Upper lobe of left lung (tissue), 6 donors: Measurements from ENCODE around the gene TENM4. TPM values are rescaled to one million over a fixed set of nuclear protein-coding genes. Genes with fewer than 3 reads are reported as not detected.

Source experiments
- ATAC-seq, 2 donors: fragments of 200-7000 bp; cut with Tn5 transposase; one replicate each; pipeline ENCODE4 v1.9.1; 2022; ENCODE audit warnings: mild to moderate bottlenecking in 2 of 2, moderate library complexity in 2 of 2; ENCODE audit not compliant: low FRiP score in 2 of 2
- DNase-seq, 2 donors: peaks; one replicate each; pipeline ENCODE4 v3.0.0-alpha.2; 2019 to 2020
- H3K27ac ChIP-seq, 4 donors: fragments of 200-600 bp; sonication (generic); one replicate each; pipeline ENCODE4 v1.5.1; 2016 to 2019
- H3K27me3 ChIP-seq, 4 donors: fragments of 200-600 bp; sonication (generic); one replicate each; pipeline ENCODE4 v1.5.1; 2017 to 2019
- H3K36me3 ChIP-seq, 4 donors: fragments of 200-600 bp; sonication (generic); one replicate each; pipeline ENCODE4 v1.5.1; 2016 to 2019
- H3K4me1 ChIP-seq, 4 donors: fragments of 200-600 bp; sonication (generic); one replicate each; pipeline ENCODE4 v1.5.1; 2018 to 2019
- H3K4me3 ChIP-seq, 4 donors: fragments of 200-600 bp; sonication (generic); one replicate each; pipeline ENCODE4 v1.5.1; 2017 to 2019; ENCODE audit warnings: mild to moderate bottlenecking in 2 of 4, moderate library complexity in 1 of 4
- H3K9me3 ChIP-seq, 4 donors: fragments of 200-600 bp; sonication (generic); one replicate each; pipeline ENCODE4 v1.5.1; 2018 to 2019
- CTCF ChIP-seq, 6 experiments: fragments of 450-650 bp in 4 of 6; fragments of 200-600 bp in 2 of 6; sonication (generic) in 2 of 6; IDR thresholded peaks; one replicate each; pipeline ENCODE4 v1.5.1; 2016 to 2019; ENCODE audit warnings: antibody characterized with exemption in 6 of 6
- EP300 ChIP-seq, 4 donors: sonication (generic); formaldehyde crosslinking; IDR thresholded peaks; one replicate each; pipeline ENCODE4 v1.5.1; 2017; ENCODE audit warnings: antibody characterized with exemption in 4 of 4, control low read depth in 2 of 4
- POLR2A ChIP-seq, 4 donors: fragments of 450-650 bp; IDR thresholded peaks; one replicate each; pipeline ENCODE4 v1.5.1; 2016 to 2017; ENCODE audit warnings: antibody characterized with exemption in 4 of 4, mild to moderate bottlenecking in 2 of 4
- POLR2AphosphoS5 ChIP-seq, 2 donors: sonication (generic); formaldehyde crosslinking; IDR thresholded peaks; one replicate each; pipeline ENCODE4 v1.5.1; 2017; ENCODE audit warnings: antibody characterized with exemption in 2 of 2
- WGBS, 2 donors: methylation state at CpG; one replicate each; pipeline ENCODE4 v1.1.5; 2017 to 2018; 5-methylcytosine and 5-hydroxymethylcytosine counted together
- total RNA-seq, 6 donors: library from RNA; depleted of rRNA in 4 of 6; stranded (reverse); fragments of >200 nt in 4 of 6; gene quantifications; one replicate each; pipeline versions ENCODE4 v1.1.0 to v1.2.1, GENCODE V29; 2016 to 2021
- donor health status: DM: no; HTN: no; CAD: no; lungs with moderate emphysema.
- donor health status: DM: no; HTN: yes; CAD: no; lungs with severe emphysema.

TENM4 gene
- total RNA-seq, 6 donors from 2014 or later = 0.11 to 20.0 (median 3.7) TPM

GRCh38 chr11:79094616-79095015 lies 346.2 kb downstream of the TENM4 start:
- TF ChIP-seq POLR2AphosphoS5 (IDR thresholded peaks at IDR 0.05) (no peak), CTCF (IDR thresholded peaks at IDR 0.05) (no peak), EP300 (IDR thresholded peaks at IDR 0.05) (no peak), POLR2A (IDR thresholded peaks at IDR 0.05) (no peak)
- Histone ChIP-seq H3K4me1 (no peaks in the 10 kb centered on the region), H3K27ac (no peak overlapping the region), H3K9me3 (no peaks in the 10 kb centered on the region), H3K27me3 (no peaks in the 10 kb centered on the region), H3K36me3 (no peaks in the 10 kb centered on the region), H3K4me3 (no peak overlapping the region)
- WGBS, 2 donors = 85 to 87% methylated on average over 3 of the region's 3 CpGs
- ATAC-seq (no peak), DNase-seq (no peak)

- Histone ChIP-seq H3K36me3 (no peaks in the 10 kb centered on the region), H3K4me1 (no peaks in the 10 kb centered on the region), H3K4me3 (no peak overlapping the region), H3K9me3 (no peaks in the 10 kb centered on the region), H3K27ac (peak overlapping the region in 1 of 4 donors; percentile 52), H3K27me3 (no peaks in the 10 kb centered on the region)
- 22 to 26% methylated on average over 1 of the region's 1 CpG for WGBS, 2 donors
- TF ChIP-seq CTCF (IDR thresholded peaks at IDR 0.05) = no peak
- no peak for TF ChIP-seq EP300 (IDR thresholded peaks at IDR 0.05)
- TF ChIP-seq POLR2AphosphoS5 (IDR thresholded peaks at IDR 0.05) = peak in 1 of 2 donors; percentile 90
- no peak for TF ChIP-seq POLR2A (IDR thresholded peaks at IDR 0.05)
- peak; percentile 69 to 71 for ATAC-seq
- DNase-seq = no peak
Observed at GRCh38 chr11:79092791-79093353, 348.0 kb downstream of the TENM4 start.

- Histone ChIP-seq H3K27me3 (no peaks in the 10 kb centered on the region), H3K36me3 (no peaks in the 10 kb centered on the region), H3K4me1 (no peaks in the 10 kb centered on the region), H3K4me3 (no peak overlapping the region), H3K27ac (no peak overlapping the region), H3K9me3 (no peaks in the 10 kb centered on the region)
- WGBS, 2 donors = 76 to 80% methylated on average over 8 of the region's 8 CpGs
- TF ChIP-seq EP300 (IDR thresholded peaks at IDR 0.05) = no peak
- ATAC-seq = no peak
- no peak for DNase-seq
Observed at GRCh38 chr11:79090191-79090705, 350.6 kb downstream of the TENM4 start.

GRCh38 chr11:79089601-79090000 lies 351.2 kb downstream of the TENM4 start:
- Histone ChIP-seq H3K36me3 (no peaks in the 10 kb centered on the region), H3K9me3 (no peaks in the 10 kb centered on the region), H3K27me3 (no peaks in the 10 kb centered on the region), H3K4me1 (no peaks in the 10 kb centered on the region), H3K4me3 (no peak overlapping the region), H3K27ac (no peak overlapping the region)
- WGBS, 2 donors = 75 to 100% methylated on average over 2 to 3 of the region's 3 CpGs
- DNase-seq = no peak
- no peak for TF ChIP-seq POLR2AphosphoS5 (IDR thresholded peaks at IDR 0.05)
- TF ChIP-seq POLR2A (IDR thresholded peaks at IDR 0.05) = no peak
- TF ChIP-seq CTCF (IDR thresholded peaks at IDR 0.05) = no peak
- no peak for TF ChIP-seq EP300 (IDR thresholded peaks at IDR 0.05)
- ATAC-seq = no peak

- Histone ChIP-seq H3K9me3 (no peaks in the 10 kb centered on the region), H3K4me1 (no peaks in the 10 kb centered on the region), H3K36me3 (no peaks in the 10 kb centered on the region), H3K27ac (no peak overlapping the region), H3K4me3 (no peak overlapping the region), H3K27me3 (no peaks in the 10 kb centered on the region)
- no peak for DNase-seq
- ATAC-seq = no peak
- WGBS, 2 donors = 37 to 68% methylated on average over 3 to 4 of the region's 4 CpGs
- TF ChIP-seq CTCF (IDR thresholded peaks at IDR 0.05) (no peak), POLR2A (IDR thresholded peaks at IDR 0.05) (no peak), EP300 (IDR thresholded peaks at IDR 0.05) (no peak), POLR2AphosphoS5 (IDR thresholded peaks at IDR 0.05) (no peak)
Observed at GRCh38 chr11:79088967-79089366, 351.9 kb downstream of the TENM4 start.
